ENCODE results near the gene CRACR2A. TPM values are rescaled to one million over a fixed set of nuclear protein-coding genes. Genes with fewer than 3 reads are reported as not detected.

The CRACR2A gene
- total and polyA plus RNA-seq, 2 of the 13 experiments (the other 11 are each of a cell fraction or from before 2014, with no cell fraction given), result 0.09 to 0.20 TPM

DNA sequence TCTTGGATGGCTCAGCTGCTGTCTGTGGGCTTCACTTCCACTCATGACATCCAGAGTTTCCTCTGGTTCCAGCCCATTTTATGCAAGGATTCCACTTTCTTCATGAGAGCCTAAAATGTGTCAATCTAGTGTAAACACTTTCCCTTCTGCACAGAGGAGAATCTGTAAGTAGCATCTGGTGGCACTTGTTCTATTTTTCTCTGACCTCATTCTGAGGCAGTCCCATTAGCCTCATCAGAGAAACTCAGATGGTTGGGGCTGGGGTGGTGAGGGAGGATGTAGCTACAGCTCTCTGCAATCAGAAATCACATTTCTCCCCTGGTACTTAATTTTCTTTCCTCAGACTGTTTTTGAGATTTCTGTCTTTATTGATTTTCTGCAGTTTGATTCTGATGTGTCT lies 180.3 kb downstream of the CRACR2A start:
- no peaks in the 10 kb centered on the region for H3K4me1 ChIP-seq (ENCODE audit: insufficient read depth, low read length)
- ATAC-seq (no peak), DNase-seq (ENCODE audit: low spot score) (no peak), FAIRE-seq (no peak)
- H3K79me2 ChIP-seq (ENCODE audit: insufficient read depth, low read length), result no peaks in the 10 kb centered on the region
- no peaks in the 10 kb centered on the region for H3K36me3 ChIP-seq (replicated peaks in 1 of 2; ENCODE audit: control insufficient read depth in 1 of 2, insufficient read depth in 2 of 2, low read length in 2 of 2)
- in situ Hi-C loops (cut with HindIII; ENCODE audit: extremely low pct_ligation_motif_present, low pct_unique_long_range_greater_than_20kb) (no loop called here), intact Hi-C loops (cut with micrococcal nuclease; ENCODE audit: unreplicated experiment) (no loop called here)
- BruUV-seq (replicated peaks), result no TSS peak
- H3K9ac ChIP-seq (ENCODE audit: insufficient read depth, low read depth, low read length), result no peak overlapping the region
- no peaks in the 10 kb centered on the region for H4K20me1 ChIP-seq (ENCODE audit: insufficient read depth, low read length)
- POLR2A ChIA-PET, result no interaction called here
- no peak overlapping the region for H2AFZ ChIP-seq (ENCODE audit: low read length)
- H3K27ac ChIP-seq (ENCODE audit: extremely low read length, insufficient read depth, low read length), result no peak overlapping the region
- no peak overlapping the region for H3K4me3 ChIP-seq (replicated peaks in 1 of 3; ENCODE audit: insufficient read depth in 1 of 3, low read depth in 2 of 3, low read length in 3 of 3)
- no peak overlapping the region for H3K4me2 ChIP-seq (ENCODE audit: low read depth, low read length)
- H3K27me3 ChIP-seq (ENCODE audit: control insufficient read depth in 1 of 2, insufficient read depth in 2 of 2, low read length in 2 of 2), result peaks cover 0 to 11% of the 10 kb centered on the region in 2 experiments; a peak in 3 of 5 replicates
- CTCF ChIA-PET (ENCODE audit: low intra/inter-chr PET ratio, low total read pairs), result no interaction called here
- no peaks in the 10 kb centered on the region for H3K9me3 ChIP-seq (ENCODE audit: low read length)
- TF ChIP-seq HNF1A (IDR thresholded peaks at IDR 0.05; ENCODE audit: low read depth), result no peak
- no peak for TF ChIP-seq HNF1A (CRISPR knock-in tag; IDR thresholded peaks at IDR 0.05; ENCODE audit: borderline replicate concordance)
- TF ChIP-seq SETDB1 (CRISPR knock-in tag; IDR thresholded peaks at IDR 0.05; ENCODE audit: borderline replicate concordance), result no peak
- no peak for TF ChIP-seq MYNN (CRISPR knock-in tag; IDR thresholded peaks at IDR 0.05; ENCODE audit: low read depth)
- no peak for TF ChIP-seq ZNF460 (CRISPR knock-in tag; IDR thresholded peaks at IDR 0.05; ENCODE audit: borderline replicate concordance)
- no peak for TF ChIP-seq THAP8 (CRISPR knock-in tag; IDR thresholded peaks at IDR 0.05; ENCODE audit: borderline replicate concordance)
- no peak for TF ChIP-seq HNF4G (IDR thresholded peaks at IDR 0.05; ENCODE audit: borderline replicate concordance, low read depth, low read length)
- TF ChIP-seq HNF4G (CRISPR knock-in tag; IDR thresholded peaks at IDR 0.05; ENCODE audit: borderline replicate concordance, low read depth), result no peak
- no peak for TF ChIP-seq MTF1 (CRISPR knock-in tag; IDR thresholded peaks at IDR 0.05)
- no peak for TF ChIP-seq NFE2 (CRISPR knock-in tag; IDR thresholded peaks at IDR 0.05)
- no peak for TF ChIP-seq MLX (CRISPR knock-in tag; IDR thresholded peaks at IDR 0.05)
- no peak for TF ChIP-seq ATF6 (CRISPR knock-in tag; conservative IDR thresholded peaks at IDR 0.05)
- no peak for TF ChIP-seq KLF11 (CRISPR knock-in tag; IDR thresholded peaks at IDR 0.05)
- TF ChIP-seq, protein P1, sequence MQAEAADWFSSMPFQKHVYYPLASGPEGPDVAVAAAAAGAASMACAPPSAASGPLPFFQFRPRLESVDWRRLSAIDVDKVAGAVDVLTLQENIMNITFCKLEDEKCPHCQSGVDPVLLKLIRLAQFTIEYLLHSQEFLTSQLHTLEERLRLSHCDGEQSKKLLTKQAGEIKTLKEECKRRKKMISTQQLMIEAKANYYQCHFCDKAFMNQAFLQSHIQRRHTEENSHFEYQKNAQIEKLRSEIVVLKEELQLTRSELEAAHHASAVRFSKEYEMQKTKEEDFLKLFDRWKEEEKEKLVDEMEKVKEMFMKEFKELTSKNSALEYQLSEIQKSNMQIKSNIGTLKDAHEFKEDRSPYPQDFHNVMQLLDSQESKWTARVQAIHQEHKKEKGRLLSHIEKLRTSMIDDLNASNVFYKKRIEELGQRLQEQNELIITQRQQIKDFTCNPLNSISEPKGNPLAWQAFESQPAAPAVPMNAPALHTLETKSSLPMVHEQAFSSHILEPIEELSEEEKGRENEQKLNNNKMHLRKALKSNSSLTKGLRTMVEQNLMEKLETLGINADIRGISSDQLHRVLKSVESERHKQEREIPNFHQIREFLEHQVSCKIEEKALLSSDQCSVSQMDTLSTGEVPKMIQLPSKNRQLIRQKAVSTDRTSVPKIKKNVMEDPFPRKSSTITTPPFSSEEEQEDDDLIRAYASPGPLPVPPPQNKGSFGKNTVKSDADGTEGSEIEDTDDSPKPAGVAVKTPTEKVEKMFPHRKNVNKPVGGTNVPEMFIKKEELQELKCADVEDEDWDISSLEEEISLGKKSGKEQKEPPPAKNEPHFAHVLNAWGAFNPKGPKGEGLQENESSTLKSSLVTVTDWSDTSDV (CRISPR knock-in tag; IDR thresholded peaks at IDR 0.05), result no peak
- TF ChIP-seq ZNF768 (CRISPR knock-in tag; IDR thresholded peaks at IDR 0.05), result no peak
- TF ChIP-seq DMAP1 (CRISPR knock-in tag; IDR thresholded peaks at IDR 0.05), result no peak

Data from HepG2 (cell line).